HAP-1 (cell line): ENCODE data around the gene ADAMTS6.

Source experiments
- DNase-seq, 2 experiments: peaks; one replicate each; pipeline ENCODE4 v3.0.0-alpha.2; 2016 to 2020; ENCODE audit warnings: low spot score in 2 of 2
- H3K27me3 ChIP-seq: fragments of 250-450 bp; sonication (Bioruptor Pico); 2 replicates; pipeline ENCODE4 v1.5.1; 2020; ENCODE audit warnings: low read depth, mild to moderate bottlenecking, moderate library complexity
- H3K36me3 ChIP-seq: fragments of 250-450 bp; sonication (Bioruptor Pico); replicated peaks from 2 replicates; pipeline ENCODE4 v1.5.1; 2020; ENCODE audit warnings: mild to moderate bottlenecking
- H3K4me1 ChIP-seq: fragments of 250-450 bp; sonication (Bioruptor Pico); 2 replicates; pipeline ENCODE4 v1.5.1; 2020; ENCODE audit warnings: mild to moderate bottlenecking
- H3K4me3 ChIP-seq: fragments of 250-450 bp; sonication (Bioruptor Pico); 2 replicates; pipeline ENCODE4 v1.5.1; 2020; ENCODE audit warnings: mild to moderate bottlenecking, moderate library complexity
- H3K9me3 ChIP-seq: fragments of 250-450 bp; sonication (Bioruptor Pico); 2 replicates; pipeline ENCODE4 v1.5.1; 2020; ENCODE audit warnings: mild to moderate bottlenecking, moderate library complexity
- in situ Hi-C: fragments of 300-500 bp; cut with MboI; formaldehyde crosslinking; loops from 3 replicates; pipeline ENCODE4 v1.14.3; 2020; ENCODE audit warnings: low sequenced_read_pairs, inconsistent platforms, mixed read lengths

Gene ADAMTS6

DNA sequence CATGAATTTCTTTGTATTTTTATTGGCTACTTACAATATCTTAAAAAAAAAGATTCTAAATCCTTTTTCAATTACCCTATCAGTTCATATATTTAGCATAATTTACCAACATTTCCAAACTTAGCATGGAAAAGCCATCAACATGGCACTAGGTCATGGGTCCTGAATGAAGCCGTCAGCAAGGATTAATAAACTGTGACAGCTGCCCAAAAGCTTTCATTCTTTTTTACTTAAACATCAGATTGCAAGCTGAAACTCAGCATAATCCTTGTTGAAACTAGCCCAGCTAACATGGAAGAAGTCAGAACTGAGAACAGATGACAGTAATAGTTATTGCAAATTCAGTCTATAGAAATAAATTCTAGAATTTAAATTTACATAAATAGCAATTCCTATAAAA, 209.8 kb downstream of the ADAMTS6 start:
- in situ Hi-C loops: no loop called here
- no peaks in the 10 kb centered on the region for H3K4me1 ChIP-seq
- no peak overlapping the region for H3K4me3 ChIP-seq
- no peak for DNase-seq
- no peaks in the 10 kb centered on the region for H3K36me3 ChIP-seq
- H3K27me3 ChIP-seq: 0 out of 2 replicates have a peak, but pooled peaks cover 3% of the 10 kb centered on the region
- H3K9me3 ChIP-seq: no peaks in the 10 kb centered on the region

DNA sequence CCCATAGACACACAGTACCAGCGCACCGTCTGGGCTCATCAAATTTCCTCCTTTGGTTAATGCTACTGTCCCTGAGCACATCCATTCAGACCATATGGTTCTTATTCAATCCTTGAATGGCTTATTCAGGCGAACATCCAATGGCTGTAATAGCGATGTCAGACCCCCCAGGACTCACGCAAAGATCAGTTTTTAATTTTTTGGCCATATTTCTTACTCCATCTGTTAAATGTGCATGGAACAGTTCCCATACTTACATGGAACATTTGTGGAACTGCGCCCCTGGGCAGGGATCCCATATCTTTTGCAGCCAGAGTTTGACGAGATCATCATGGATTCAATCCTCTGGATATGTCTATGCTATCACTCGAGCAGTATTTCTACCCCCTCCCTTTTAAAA, 213.2 kb downstream of the ADAMTS6 start:
- H3K4me3 ChIP-seq: no peak overlapping the region
- DNase-seq: no peak
- no peaks in the 10 kb centered on the region for H3K36me3 ChIP-seq
- H3K9me3 ChIP-seq: no peaks in the 10 kb centered on the region
- H3K27me3 ChIP-seq: peaks cover 3% of the 10 kb centered on the region; the same call in 1 of the 2 replicates
- no peaks in the 10 kb centered on the region for H3K4me1 ChIP-seq
- in situ Hi-C loops: no loop called here

DNA sequence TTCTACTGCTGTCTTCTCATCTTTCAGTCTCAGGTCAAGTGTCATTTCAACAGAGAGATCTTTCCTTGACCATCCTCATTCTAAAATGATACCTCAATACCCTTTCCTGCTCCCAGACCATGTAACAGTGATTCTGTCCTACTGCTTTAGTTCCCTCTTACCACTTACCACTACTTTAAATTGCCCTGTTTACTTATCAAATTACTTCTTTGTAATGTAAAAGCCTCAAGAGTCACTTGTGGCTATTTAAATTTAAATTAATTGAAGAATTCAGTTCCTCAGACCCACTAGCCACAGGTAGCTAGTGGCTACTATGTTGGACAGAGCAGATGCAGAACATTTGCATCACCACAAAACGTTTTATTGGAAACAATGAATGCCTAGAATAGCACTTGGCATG, 217.3 kb downstream of the ADAMTS6 start:
- in situ Hi-C loops: no loop called here

DNA sequence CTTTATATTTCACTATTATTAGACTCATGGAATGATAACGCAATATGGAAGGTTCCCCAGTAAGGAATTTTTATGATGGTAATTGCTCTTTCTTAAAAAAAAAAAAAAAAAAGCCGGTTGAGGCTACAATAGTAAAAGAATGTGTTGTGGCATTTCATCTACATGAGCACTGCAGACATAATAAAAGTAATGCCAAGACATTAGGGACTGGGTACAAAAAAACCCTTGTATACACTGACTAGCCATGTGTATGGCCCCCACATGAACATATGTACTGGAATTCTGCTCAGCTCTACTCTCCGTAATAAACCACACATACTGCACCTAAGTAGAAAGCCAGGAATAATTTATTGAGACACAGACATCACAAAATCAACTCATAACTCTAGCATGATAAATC, 218.4 kb downstream of the ADAMTS6 start:
- Histone ChIP-seq H3K4me3 (no peak overlapping the region), H3K36me3 (no peaks in the 10 kb centered on the region), H3K4me1 (no peaks in the 10 kb centered on the region), H3K9me3 (no peaks in the 10 kb centered on the region), H3K27me3 (peaks cover 9% of the 10 kb centered on the region)
- no peak for DNase-seq
- in situ Hi-C loops: no loop called here

More for the DNA sequence above, 217.3 kb downstream of the ADAMTS6 start:
- no peak overlapping the region for H3K4me3 ChIP-seq
- no peaks in the 10 kb centered on the region for H3K4me1 ChIP-seq
- H3K9me3 ChIP-seq: no peaks in the 10 kb centered on the region
- no peaks in the 10 kb centered on the region for H3K36me3 ChIP-seq
- H3K27me3 ChIP-seq: peaks cover 9% of the 10 kb centered on the region
- DNase-seq: no peak

DNA sequence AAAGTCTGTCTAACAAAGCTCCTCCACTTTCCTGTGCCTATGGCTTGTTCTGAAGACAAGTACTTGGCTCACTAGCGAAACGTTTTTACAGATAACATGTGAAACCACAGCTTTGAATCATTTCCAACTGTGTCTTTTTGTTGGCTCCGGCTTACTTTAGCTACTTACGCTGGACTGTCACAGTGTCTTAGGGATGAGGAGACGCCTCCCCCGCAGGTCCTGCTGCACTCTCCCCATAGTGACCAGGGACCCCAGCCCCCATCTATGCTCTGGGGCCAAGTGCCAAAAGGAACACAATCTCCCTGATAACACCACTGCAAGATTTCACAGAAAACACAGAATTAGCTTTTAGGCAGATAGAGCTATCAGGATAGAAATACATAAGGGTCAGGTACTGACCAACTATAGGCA, 219.1 kb downstream of the ADAMTS6 start:
- in situ Hi-C loops: no loop called here
- no peak for DNase-seq
- Histone ChIP-seq H3K27me3 (peaks cover 9% of the 10 kb centered on the region), H3K9me3 (no peaks in the 10 kb centered on the region), H3K4me3 (no peak overlapping the region), H3K4me1 (no peaks in the 10 kb centered on the region), H3K36me3 (no peaks in the 10 kb centered on the region)

DNA sequence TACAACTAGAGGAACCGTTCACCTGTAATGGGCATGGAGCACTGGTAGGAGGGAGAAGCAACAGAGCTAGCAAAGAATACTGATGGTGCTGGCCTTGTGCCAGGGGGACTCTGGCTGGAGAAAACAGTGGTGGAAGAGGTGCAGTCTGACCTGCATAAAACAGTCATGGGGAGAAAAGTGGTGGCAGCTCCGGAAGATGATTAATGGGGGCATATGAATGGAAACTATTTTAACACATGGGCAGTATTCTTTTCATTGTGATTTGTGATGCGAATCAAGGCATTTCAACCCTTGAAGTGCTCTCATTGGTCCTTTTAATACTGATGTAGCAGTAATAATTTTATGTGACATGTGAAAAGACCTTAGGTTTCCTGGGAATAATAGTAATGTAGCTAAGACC, 219.6 kb downstream of the ADAMTS6 start:
- no peak overlapping the region for H3K4me3 ChIP-seq

DNA sequence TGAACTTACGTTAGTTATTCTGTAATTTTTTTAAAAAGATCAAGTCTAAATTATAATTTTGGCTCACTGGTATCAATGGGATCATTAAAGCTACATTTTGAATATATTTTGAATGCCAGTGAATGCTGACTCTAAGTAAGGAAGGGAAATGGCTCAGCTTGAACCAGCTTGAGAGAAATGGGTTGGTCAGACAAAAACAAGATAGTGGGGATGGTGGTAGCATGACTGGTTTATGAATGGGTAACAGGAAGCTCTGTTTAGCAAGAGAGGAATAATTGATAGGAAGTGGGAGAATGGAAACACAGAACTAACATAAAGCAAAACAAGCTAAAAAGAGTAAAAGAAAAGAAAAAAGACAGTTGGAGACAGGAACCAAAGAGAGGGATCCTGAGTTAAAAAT, 220.2 kb downstream of the ADAMTS6 start:
- DNase-seq: no peak
- H3K4me3 ChIP-seq: no peak overlapping the region
- in situ Hi-C loops: no loop called here
- H3K27me3 ChIP-seq: peaks cover 9% of the 10 kb centered on the region
- no peaks in the 10 kb centered on the region for H3K9me3 ChIP-seq
- H3K36me3 ChIP-seq: no peaks in the 10 kb centered on the region
- no peaks in the 10 kb centered on the region for H3K4me1 ChIP-seq

More for the DNA sequence above, 219.6 kb downstream of the ADAMTS6 start:
- peaks cover 9% of the 10 kb centered on the region for H3K27me3 ChIP-seq
- H3K4me1 ChIP-seq: no peaks in the 10 kb centered on the region
- in situ Hi-C loops: no loop called here
- H3K36me3 ChIP-seq: no peaks in the 10 kb centered on the region
- DNase-seq: peak in 1 of 2 experiments; percentile 32
- no peaks in the 10 kb centered on the region for H3K9me3 ChIP-seq

DNA sequence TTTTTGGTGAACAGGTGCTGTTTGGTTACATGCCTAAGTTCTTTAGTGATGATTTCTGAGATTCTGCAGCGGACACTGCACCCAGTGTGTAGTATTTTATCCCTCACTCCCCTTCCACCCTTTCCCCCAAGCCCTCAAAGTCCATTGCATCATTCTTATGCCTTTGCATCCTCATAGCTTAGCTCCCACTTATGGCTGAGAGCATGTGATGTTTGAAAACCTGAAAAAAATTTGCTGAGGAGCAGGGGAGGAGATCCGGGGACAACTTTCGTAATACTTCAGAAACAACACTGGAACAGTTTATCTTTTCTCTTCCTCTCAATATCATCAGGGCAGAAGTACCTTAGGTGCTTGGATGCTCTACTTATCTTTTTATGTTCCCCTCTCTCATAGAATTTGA, 226.4 kb downstream of the ADAMTS6 start:
- Histone ChIP-seq H3K36me3 (no peaks in the 10 kb centered on the region), H3K4me3 (no peak overlapping the region), H3K27me3 (peaks cover 5% of the 10 kb centered on the region; the same call in 1 of the 2 replicates), H3K4me1 (no peaks in the 10 kb centered on the region), H3K9me3 (no peaks in the 10 kb centered on the region)
- no peak for DNase-seq
- in situ Hi-C loops: no loop called here

DNA sequence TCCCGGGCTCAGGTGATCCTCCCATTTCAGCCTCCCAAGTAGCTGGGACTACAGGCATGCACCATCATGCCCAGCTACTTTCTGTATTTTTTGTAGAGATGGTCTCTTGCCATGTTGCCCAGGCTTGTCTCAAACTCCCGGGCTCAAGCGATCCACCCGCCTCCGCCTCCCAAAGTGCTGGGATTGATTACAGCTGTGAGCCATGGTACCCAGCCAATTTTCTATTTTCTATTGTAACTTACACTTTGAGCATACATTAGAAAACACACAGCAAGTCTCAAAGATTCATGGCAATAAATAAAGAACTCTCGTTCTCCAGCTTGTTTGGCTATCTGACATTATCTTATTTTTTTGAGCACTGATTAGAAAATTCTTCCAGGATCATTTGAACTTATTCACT, 228.7 kb downstream of the ADAMTS6 start:
- H3K9me3 ChIP-seq: no peaks in the 10 kb centered on the region
- no peaks in the 10 kb centered on the region for H3K27me3 ChIP-seq
- no peaks in the 10 kb centered on the region for H3K4me1 ChIP-seq
- DNase-seq: no peak
- no peaks in the 10 kb centered on the region for H3K36me3 ChIP-seq
- in situ Hi-C loops: no loop called here
- H3K4me3 ChIP-seq: no peak overlapping the region

DNA sequence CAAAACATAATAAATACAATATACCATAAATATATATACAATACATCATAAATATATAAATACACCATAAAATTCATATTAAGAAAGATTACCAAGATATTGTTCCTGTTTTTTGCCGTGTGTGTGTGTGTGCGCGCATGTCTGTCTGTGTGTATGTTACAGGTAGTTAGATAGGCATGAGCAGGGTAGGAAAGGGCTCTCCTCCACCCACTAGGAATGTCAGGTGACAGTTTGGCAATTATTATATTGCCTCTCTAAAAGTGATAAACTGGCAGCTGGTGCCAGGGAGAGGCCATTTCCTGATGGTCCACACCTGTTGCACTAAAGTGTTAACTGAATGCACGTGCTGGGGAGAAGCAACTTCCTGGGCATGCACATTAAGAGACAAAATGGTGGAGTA, 232.8 kb downstream of the ADAMTS6 start:
- Histone ChIP-seq H3K27me3 (no peaks in the 10 kb centered on the region), H3K4me3 (no peak overlapping the region), H3K36me3 (no peaks in the 10 kb centered on the region), H3K4me1 (no peaks in the 10 kb centered on the region), H3K9me3 (no peaks in the 10 kb centered on the region)
- DNase-seq: no peak
- in situ Hi-C loops: no loop called here

DNA sequence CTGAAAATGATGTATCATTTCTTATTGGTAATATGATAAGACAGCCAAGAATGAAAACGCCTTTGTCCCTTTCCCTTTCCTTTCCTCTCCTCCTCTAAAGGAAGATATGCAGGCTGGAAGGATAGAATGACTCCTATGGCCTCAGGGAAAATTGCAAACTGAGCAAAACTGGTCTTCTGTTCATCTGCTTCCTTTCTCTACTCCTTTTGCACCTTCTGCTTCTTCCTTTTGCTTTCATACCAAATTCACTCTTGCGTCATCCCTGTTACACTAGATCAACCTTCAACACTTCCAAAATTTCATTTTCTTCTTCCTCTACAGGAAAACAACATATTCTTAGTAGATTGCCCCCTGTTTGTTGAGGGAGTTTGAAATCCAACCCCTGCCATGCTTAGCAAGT, 234.1 kb downstream of the ADAMTS6 start:
- Histone ChIP-seq H3K4me3 (no peak overlapping the region), H3K36me3 (no peaks in the 10 kb centered on the region), H3K4me1 (no peaks in the 10 kb centered on the region), H3K27me3 (no peaks in the 10 kb centered on the region; the same call in 1 of the 2 replicates), H3K9me3 (no peaks in the 10 kb centered on the region)
- in situ Hi-C loops: no loop called here
- DNase-seq: no peak

DNA sequence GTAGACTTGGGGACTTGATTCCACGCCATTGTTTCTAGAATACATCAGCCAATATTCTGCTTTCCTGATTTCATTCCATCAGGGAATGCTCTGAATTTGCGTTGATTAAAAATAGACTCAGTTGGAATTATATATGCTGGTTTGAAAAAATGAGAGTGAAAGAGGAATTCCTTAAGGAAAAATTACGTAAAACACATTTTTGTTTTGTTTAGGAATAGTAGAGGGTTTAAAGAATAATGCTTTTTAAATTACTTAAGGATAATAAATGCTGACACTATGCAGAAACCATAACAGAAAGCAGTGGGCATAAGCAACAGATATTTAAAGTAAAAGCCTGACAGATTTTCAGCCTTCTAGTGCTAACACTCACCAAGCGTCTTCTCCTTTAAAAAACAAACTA, 235.0 kb downstream of the ADAMTS6 start:
- DNase-seq: no peak
- H3K9me3 ChIP-seq: no peaks in the 10 kb centered on the region
- in situ Hi-C loops: no loop called here
- H3K36me3 ChIP-seq: no peaks in the 10 kb centered on the region
- H3K4me1 ChIP-seq: no peaks in the 10 kb centered on the region
- H3K4me3 ChIP-seq: no peak overlapping the region
- peaks cover 6% of the 10 kb centered on the region for H3K27me3 ChIP-seq

DNA sequence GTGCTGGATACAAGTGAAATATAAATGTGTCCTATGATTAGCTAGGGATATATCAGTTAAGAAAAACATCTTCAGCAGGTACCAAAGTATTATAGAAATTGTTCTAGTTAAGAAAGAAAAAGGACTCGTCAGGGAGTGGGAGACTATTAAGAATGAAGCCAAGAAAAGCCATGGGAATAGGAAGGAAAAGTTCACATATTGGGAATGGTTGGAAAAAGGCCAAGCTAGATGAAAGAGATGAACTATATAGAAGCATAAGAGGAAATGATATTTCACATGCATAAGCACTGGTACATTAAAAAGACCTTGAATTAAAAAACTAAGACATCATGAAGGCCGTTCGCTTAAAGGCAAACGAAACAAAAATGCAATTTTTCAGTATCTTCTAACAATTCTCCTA, 237.7 kb downstream of the ADAMTS6 start:
- H3K4me3 ChIP-seq: no peak overlapping the region
- no peaks in the 10 kb centered on the region for H3K9me3 ChIP-seq
- no peaks in the 10 kb centered on the region for H3K36me3 ChIP-seq
- DNase-seq: no peak
- peaks cover 6% of the 10 kb centered on the region for H3K27me3 ChIP-seq
- no peaks in the 10 kb centered on the region for H3K4me1 ChIP-seq
- in situ Hi-C loops: no loop called here

DNA sequence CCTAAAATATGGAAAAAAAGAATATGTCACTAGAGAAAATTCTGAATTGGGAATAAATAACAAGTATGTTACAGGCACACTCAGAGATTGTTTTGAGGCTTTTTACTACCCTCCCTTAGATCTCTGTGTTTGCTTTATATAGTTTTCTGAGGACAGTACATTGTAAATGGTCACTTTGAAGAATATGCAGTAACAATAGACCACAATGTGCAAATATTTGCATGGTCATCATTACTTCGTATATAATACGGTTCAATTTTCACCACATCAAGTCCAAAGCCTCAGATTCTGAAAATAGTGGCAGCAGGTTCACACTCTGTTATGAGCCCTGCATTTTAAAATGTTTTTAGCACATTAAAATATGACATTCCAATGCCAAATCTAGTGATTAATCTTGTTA, 238.6 kb downstream of the ADAMTS6 start:
- in situ Hi-C loops: no loop called here
- H3K4me3 ChIP-seq: no peak overlapping the region
- H3K9me3 ChIP-seq: no peaks in the 10 kb centered on the region
- peaks cover 6% of the 10 kb centered on the region for H3K27me3 ChIP-seq
- H3K36me3 ChIP-seq: no peaks in the 10 kb centered on the region
- no peak for DNase-seq
- no peaks in the 10 kb centered on the region for H3K4me1 ChIP-seq

DNA sequence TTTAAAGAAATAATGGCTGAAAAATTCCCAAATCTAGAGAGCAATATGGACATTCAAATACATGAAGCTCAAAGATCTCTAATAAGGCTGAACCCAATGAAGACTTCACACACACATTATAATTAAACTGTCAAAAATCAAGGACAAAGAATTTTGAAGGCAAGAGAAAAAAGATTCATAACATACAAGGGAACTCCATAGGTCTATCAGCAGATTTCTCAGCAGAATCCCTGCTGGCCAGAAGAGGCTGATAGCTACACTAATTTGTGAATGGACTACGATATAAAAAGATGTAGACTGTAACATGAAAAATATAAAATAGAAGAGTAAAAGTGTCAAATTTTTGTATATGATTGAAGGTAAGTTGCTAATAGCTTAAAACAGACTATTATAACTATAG, 251.9 kb downstream of the ADAMTS6 start:
- Histone ChIP-seq H3K27me3 (0 out of 2 replicates have a peak, but pooled peaks cover 3% of the 10 kb centered on the region), H3K9me3 (no peaks in the 10 kb centered on the region), H3K4me3 (no peak overlapping the region), H3K36me3 (no peaks in the 10 kb centered on the region), H3K4me1 (no peaks in the 10 kb centered on the region)
- no peak for DNase-seq
- in situ Hi-C loops: no loop called here
